UCSD-AML1 (cell line): ENCODE measurements around the gene SGO1.

ENCODE experiments used
- DNase-seq: peaks from one replicate; lab custom pipeline; 2025; ENCODE audit not compliant: unreplicated experiment; lab: John Stamatoyannopoulos, UW

SGO1 gene

DNA sequence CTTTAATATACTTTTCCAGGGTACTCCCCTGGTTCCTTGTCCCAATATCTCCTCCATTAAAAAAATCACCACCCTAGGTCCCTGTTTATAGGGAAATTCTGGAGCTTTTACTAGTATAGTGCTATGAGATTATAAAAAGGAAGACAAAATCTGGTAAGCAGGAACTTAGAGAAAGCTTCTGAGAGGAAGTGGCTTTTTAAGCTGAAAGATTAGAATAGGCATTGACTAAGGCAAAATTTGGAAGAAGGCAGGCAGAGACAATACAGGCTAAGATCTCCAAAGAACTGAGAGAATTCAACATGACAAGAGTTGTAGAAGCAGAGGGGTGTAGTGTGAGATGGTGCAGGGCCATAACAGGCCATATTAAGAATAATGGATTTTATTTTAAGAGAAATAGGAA, 25.8 kb downstream of the SGO1 start:
- DNase-seq = no peak

DNA sequence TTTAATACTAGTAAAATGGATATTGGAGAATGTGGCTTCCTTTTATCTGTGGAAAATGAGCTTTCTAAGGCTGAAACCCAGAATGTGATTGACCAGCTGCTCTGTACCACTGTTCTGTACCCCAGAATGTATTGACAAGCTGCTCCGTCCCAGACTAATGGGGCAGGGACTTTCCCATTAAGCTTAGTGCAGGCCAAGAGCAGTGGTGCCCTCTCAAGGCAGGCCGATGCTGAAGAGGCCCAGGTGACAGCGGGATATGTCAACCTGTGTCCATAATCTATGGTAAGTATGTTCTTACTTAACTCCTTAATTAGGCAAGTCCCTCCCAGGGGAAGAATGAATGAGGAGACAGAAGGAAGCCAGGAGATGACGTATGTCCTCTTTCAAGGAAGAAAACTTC, 31.1 kb downstream of the SGO1 start:
- no peak for DNase-seq

DNA sequence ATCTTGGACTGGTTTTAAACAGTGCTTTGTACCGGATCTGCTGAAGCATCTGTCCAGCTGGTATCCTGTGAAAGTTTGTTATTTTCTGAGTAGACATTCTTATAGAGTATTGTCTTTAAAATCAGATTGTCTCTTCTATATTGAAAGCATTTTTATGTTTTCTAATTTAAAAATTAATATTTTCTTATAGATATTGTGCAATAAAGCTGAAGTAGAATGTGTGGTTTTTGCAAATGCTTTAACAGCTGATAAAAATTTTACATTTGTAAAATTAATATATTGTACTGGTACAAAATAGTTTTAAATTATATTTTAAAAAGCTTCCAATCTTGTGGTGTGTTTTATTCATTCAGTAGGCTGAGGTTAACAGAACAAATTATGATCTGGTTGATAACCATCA, 31.9 kb downstream of the SGO1 start:
- DNase-seq = no peak

DNA sequence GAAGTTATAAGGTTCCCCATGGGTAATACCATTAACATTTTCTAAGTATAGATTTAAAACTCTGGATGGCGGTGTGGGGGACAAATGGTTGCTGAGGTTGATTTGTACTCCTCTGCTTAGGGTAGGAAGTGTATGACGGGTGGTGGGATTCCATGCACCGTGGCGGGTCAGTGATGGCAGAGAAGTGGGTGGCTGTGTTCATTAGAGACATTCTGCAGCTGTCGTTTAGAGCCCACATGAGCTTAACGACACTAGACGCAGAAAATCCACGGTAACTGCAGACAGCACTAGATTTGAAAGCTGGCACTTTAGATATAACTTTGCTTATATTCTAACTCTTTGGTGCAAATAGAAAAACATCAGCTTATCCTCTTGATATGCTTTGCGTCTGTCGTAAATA, 37.5 kb downstream of the SGO1 start:
- no peak for DNase-seq

DNA sequence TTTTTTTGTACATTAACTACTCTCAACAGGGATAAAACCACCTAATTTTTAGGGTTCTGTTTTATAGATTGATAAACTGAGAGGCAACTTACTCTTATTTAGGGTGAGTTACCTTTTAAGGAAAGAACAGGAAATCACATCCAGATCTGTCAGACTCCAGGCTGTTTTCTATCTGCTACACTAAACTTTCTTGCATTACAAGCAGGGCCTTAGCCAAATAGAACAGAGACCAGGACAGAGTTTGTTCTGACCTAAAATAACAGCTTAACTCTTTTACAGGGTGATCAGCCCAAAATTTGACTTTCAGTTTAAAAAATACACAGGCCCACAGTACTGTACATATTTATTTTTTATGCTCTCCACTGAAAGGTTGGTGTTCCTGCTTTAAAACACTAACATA, 38.6 kb downstream of the SGO1 start:
- no peak for DNase-seq

DNA sequence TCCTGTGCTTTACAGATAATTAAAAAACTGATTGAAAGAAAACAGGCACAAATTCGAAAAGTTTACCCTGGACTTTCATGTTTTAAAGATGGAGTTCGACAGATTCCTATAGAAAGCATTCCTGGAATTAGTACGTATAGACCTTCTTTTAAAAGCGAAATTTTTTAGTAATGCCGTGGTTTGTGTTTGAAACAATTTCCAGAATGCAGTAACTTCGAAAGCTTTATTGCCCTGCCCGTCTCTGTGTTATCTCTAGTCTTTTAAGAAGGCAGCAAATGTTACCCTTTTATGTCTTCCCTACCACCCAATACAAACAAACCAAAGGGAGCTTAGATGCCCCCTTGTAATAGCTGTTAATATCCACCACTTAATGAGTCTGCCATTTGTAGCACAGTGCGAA, 39.7 kb downstream of the SGO1 start:
- no peak for DNase-seq

DNA sequence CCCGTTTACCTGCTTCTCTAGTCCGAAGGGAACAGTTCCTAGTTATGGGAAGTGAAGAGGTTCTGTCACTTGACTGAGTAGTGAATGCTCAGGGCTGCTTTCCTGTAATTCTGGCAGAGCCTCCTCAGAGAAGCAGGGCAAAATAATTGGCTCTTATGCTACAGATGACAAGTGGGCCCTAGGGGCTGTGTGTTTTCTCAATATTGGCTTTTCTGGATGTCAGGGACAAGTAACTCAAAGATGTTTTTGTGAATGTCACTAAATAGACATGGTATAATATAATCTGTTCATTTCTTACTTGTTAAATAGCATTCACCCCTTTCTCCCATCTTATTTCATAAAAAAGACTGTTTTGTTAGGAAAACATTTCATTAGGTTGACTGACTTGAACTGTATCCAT, 40.1 kb downstream of the SGO1 start:
- no peak for DNase-seq

DNA sequence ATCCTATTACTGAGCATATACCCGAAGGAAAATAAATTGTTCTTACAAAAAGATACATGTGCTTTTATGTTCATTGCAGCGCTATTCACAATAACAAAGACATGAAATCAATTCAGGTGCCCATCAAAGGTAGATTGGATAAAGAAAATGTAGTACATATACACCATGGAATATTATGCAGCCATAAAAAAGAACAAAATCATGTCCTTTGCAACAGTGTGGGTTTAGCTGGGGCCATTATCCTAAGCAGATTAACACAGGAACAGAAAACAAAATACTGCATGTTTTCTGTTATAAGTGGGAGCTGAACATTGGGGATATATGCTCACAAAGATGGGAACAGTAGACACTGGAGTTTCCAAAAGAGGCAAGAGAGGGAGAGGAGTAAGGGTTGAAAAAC, 42.5 kb downstream of the SGO1 start:
- no peak for DNase-seq

DNA sequence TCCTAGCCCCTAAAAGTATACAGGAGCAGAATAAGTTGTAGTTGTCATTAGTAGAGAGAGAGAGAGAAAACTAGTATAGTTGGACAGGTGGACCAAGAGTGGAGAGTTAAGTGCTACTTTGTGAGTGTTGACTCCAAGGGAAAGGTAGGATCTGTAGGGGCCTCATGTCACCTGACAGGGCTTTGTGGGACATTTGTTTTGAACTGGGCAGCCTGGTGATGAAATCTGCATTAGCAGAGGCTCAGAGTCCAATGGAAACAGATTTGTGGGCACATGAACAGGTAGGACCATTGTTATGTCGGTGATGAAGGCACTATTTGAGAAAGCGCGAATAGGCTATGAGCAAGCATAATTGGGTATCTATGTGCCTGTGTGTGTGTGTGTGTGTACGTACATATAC, 43.5 kb downstream of the SGO1 start:
- DNase-seq = no peak

DNA sequence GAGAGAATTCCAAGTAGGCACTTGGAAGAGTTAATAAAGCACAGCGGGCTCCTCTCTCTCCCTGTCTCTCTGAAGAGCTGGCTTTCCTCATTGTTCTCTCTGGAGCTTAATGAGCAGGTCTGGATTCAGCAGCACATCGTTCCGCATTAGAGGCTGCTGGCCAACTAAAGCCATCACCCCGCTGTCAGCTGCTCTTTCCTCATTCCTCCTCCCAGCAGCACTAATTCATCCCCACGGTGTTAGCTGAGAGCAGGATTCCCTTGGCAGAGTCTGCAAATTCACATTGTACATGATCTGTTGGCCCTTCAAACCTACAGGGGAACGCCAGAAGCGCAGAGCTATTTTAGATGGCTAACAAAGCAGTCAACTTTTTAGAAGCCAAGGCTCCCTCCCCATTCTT, 44.2 kb downstream of the SGO1 start:
- DNase-seq = no peak

DNA sequence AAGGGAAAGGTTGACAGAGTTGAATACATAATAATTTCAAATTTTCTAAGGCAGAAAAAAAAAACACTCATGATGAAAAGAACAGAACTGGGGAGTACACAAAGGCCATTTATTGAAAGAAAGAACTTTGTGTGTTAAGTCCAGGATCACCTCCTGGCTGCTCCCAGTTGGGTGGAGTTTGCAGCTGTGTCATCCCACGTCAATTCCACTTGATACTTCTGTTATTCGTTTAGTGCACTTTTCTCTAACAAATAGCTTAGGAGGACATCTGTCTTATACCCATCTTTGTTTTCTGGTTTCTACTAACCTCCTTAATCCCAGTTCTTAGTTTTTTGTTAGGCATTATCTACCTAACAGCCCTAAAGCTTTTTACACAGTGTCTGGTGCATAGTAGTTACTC, 44.7 kb downstream of the SGO1 start:
- DNase-seq = no peak

DNA sequence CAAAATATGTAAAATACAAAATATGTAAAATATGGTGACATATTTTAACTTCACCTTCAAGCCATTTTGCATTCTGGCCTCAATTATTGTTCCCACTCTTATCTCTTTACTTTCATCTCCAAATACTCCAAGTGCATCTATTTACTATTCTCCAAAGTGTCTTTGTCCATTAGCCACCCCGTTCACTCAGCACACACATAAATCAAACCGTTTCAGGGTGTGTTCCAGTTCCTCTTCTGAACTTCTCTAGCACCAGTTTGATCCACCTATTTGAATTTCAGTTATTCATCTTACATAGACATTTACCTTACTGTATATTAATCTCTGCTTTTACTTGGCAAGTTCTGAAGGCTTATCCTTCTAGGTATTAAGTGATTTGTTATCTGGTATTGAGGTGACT, 45.1 kb downstream of the SGO1 start:
- DNase-seq = no peak

DNA sequence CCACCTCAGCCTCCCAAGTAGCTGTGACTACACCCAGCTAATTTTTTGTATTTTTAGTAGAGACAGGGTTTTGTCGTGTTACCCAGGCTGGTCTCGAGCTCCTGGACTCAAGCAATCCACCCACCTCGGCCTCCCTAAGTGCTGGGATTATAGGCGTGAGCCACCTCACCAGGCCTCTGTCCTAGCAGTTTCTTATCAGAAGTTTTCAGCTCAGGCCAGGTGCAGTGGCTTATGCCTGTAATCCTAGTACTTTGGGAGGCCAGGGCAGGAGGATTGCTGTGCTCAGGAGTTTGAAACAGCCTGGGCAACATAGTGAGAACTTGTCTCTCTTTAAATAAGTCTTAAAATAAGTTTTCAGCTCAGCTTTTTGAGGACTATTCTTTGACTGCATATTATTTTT, 48.4 kb downstream of the SGO1 start:
- no peak for DNase-seq

DNA sequence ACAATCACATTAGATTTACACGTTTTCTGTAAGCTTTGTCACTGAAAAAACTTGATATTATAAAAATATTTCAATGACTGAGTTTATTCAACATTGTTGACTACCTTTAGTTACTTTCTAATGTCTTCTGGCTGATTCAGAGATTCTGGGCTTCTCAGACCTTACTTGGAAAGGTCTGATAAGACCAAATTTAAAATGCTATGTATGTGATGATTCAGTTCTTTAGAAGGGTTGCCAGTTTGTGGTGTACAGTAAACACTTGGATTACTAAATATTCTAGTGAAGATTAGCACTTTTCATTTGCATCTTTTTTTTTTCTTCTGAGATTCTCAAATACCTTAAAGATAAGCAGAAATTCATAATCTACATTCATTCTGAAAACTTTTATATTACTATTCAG, 49.8 kb downstream of the SGO1 start:
- DNase-seq = no peak

DNA sequence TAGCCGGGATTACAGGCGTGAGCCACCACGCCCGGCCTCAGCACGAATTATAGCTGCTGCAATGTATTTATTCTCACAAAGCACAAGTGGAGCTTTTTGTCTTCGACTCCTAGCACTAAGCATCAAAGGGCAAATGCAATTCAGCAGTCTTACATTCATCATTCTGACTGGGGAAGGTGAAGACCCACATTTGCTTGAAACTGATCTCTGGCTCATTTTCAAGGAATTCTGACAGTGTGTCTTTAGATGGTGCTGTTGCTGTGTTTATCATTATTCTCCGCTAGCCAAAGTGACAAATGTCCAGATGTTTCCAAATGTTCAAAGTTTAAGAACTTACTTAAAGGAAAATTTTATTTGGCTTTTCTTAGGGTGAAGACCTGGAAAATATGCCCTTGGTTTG, 55.9 kb downstream of the SGO1 start:
- no peak for DNase-seq

DNA sequence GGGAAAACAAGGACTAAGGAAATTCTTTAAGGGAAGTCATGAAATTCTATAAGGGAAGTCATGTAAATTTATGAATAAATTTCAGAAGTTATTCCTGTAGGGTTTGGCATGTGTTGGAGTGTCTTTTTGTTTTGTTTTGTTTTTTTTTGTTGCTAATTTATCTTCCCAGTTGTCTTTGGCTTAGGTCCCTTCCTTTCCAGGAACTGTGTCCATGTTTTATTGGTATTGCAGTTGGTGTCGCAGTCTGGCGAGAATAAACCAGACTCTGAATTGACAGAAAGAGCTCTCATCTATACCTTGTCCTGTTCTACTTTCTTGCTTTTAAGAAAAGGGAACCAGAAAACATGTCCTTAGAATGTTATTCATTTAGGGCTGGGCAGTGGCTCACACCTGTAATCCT, 57.6 kb downstream of the SGO1 start:
- no peak for DNase-seq

DNA sequence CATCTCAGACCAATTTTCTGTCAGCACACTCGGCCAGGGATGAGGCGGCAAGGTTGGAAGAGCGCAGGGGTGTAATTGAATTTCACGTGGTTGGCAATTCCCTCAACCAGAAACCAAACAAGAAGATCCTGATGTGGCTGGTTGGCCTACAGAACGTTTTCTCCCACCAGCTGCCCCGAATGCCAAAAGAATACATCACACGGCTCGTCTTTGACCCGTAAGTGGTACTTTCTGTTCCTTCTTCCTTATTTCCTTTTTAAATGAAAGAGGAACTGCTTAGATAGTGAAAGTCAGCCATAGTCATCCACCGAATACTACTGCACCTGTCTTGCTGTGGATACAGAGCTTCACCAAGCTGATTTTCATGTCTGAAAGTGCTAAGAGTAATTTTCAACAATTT, 60.1 kb downstream of the SGO1 start:
- no peak for DNase-seq

DNA sequence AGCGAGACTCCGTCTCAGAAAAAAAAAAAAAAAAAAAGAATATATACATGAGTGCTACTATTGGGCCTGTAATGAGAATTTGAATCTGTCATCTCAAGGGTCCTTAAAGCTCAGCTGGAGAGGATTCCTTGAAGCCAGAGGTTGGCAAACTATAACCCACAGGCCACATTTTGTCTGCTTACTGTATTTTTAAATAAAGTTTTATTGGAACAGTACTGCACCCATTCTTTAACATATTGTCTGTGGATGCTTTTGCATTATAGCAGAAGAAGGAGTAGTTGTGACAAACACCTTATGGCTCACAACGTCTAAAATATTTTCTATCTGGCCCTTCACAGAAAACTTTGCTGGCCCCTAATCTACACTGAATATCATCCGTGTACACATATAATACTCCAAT, 60.7 kb downstream of the SGO1 start:
- no peak for DNase-seq

DNA sequence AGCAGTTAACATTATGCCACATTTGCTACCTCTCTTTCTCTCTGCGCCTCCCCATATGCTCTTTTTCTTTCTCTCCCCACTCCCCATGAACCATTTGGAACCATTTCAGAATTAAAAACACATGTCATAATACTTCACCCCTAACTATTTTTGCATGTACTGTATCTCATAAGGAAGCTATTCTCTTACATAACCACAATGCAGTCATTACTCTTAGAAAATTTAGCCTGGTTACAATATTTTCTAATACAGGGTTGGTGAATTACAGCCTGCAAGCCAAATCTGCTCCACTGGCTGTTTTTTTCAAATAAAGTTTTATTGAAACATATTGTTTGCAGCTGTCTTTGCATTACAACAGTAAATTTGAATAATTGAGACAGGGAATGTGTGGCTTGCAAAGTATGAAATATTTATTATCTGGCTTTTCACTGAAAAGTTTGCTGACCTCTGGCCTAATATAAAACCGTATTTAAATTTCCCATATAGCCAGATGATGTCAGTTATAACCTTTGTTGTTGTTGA, 62.8 kb downstream of the SGO1 start:
- no peak for DNase-seq

DNA sequence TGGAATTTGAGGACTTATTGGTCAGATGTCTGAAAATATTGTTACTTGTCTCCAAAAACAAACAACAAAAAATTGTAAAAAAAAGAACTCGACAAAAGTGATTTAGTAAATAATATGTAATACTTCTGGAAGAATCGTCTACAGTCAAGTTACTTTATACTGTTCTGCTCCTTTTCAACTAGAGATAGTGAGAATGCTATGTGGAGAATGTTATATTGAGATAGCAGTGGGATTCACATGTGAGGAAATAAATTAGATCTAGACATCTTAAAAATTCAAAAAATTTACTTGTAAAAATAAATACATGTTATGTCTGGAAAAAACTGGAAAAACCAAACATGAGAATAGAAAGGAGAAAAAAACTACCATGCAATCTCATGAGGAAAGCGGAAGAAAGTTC, 64.9 kb downstream of the SGO1 start:
- no peak for DNase-seq
